ENCODE data around the gene GATB.
"Not testable (repeated sequence)": the region's sequence is repeated elsewhere in the genome, so short reads cannot be mapped to it uniquely, and the experiment has no call there.

The GATB gene

GRCh38 chr4:151743894-151744293, 16.9 kb downstream of the GATB start:
- Histone ChIP-seq H3F3A (ENCODE audit: insufficient read depth) (no peaks in the 10 kb centered on the region), H2AFZ (ENCODE audit: low read depth, low read length, severe bottlenecking) (no peak overlapping the region), H3K4me3 (ENCODE audit: insufficient read depth, low read length, poor library complexity, severe bottlenecking) (no peak overlapping the region), H3K9me3 (ENCODE audit: insufficient read depth, low read length) (no peaks in the 10 kb centered on the region), H3K27me3 (ENCODE audit: low read length) (no peaks in the 10 kb centered on the region), H3K9ac (ENCODE audit: low read length) (no peak overlapping the region), H3K79me2 (ENCODE audit: insufficient read depth, low read length) (no peaks in the 10 kb centered on the region), H4K20me1 (ENCODE audit: low read depth, low read length) (no peaks in the 10 kb centered on the region), H3K4me2 (ENCODE audit: low read depth, low read length, poor library complexity, severe bottlenecking) (no peak overlapping the region), H3K36me3 (ENCODE audit: low read length) (no peaks in the 10 kb centered on the region), H3K9me2 (replicated peaks; ENCODE audit: insufficient read depth, low read length) (no peaks in the 10 kb centered on the region), H3K27ac (ENCODE audit: low read depth, low read length) (no peak overlapping the region)
- TF ChIP-seq CTCF (IDR thresholded peaks at IDR 0.05; ENCODE audit: insufficient read depth, low read length, poor library complexity, severe bottlenecking) (no peak), EZH2phosphoT487 (conservative IDR thresholded peaks at IDR 0.05; ENCODE audit: low read length) (no peak)

- Histone ChIP-seq H3K27me3 (ENCODE audit: low read length) (no peaks in the 10 kb centered on the region), H3K9ac (ENCODE audit: low read length) (no peak overlapping the region), H3F3A (ENCODE audit: insufficient read depth) (no peaks in the 10 kb centered on the region), H3K27ac (ENCODE audit: low read depth, low read length) (no peak overlapping the region), H3K36me3 (ENCODE audit: low read length) (no peaks in the 10 kb centered on the region), H3K9me2 (replicated peaks; ENCODE audit: insufficient read depth, low read length) (no peaks in the 10 kb centered on the region), H3K9me3 (ENCODE audit: insufficient read depth, low read length) (no peaks in the 10 kb centered on the region), H3K79me2 (ENCODE audit: insufficient read depth, low read length) (no peaks in the 10 kb centered on the region), H2AFZ (ENCODE audit: low read depth, low read length, severe bottlenecking) (no peak overlapping the region), H4K20me1 (ENCODE audit: low read depth, low read length) (no peaks in the 10 kb centered on the region), H3K4me3 (ENCODE audit: insufficient read depth, low read length, poor library complexity, severe bottlenecking) (no peak overlapping the region), H3K4me2 (ENCODE audit: low read depth, low read length, poor library complexity, severe bottlenecking) (no peak overlapping the region)
- no peak for TF ChIP-seq CTCF (IDR thresholded peaks at IDR 0.05; ENCODE audit: insufficient read depth, low read length, poor library complexity, severe bottlenecking)
- TF ChIP-seq EZH2phosphoT487 (conservative IDR thresholded peaks at IDR 0.05; ENCODE audit: low read length), result no peak
Observed at GRCh38 chr4:151743128-151743854, 17.5 kb downstream of the GATB start.

GRCh38 chr4:151738720-151739517, 21.9 kb downstream of the GATB start:
- Histone ChIP-seq H2AFZ (ENCODE audit: low read depth, low read length, severe bottlenecking) (no peak overlapping the region), H3K9me3 (ENCODE audit: insufficient read depth, low read length) (no peaks in the 10 kb centered on the region), H4K20me1 (ENCODE audit: low read depth, low read length) (no peaks in the 10 kb centered on the region), H3K9ac (ENCODE audit: low read length) (no peak overlapping the region), H3K4me2 (ENCODE audit: low read depth, low read length, poor library complexity, severe bottlenecking) (no peak overlapping the region), H3K27ac (ENCODE audit: low read depth, low read length) (no peak overlapping the region), H3K9me2 (replicated peaks; ENCODE audit: insufficient read depth, low read length) (no peaks in the 10 kb centered on the region), H3K36me3 (ENCODE audit: low read length) (no peaks in the 10 kb centered on the region), H3K27me3 (ENCODE audit: low read length) (no peaks in the 10 kb centered on the region), H3F3A (ENCODE audit: insufficient read depth) (no peaks in the 10 kb centered on the region), H3K4me3 (ENCODE audit: insufficient read depth, low read length, poor library complexity, severe bottlenecking) (no peak overlapping the region), H3K79me2 (ENCODE audit: insufficient read depth, low read length) (no peaks in the 10 kb centered on the region)
- TF ChIP-seq EZH2phosphoT487 (conservative IDR thresholded peaks at IDR 0.05; ENCODE audit: low read length), result no peak

- not testable (repeated sequence) for H3K9ac ChIP-seq (ENCODE audit: low read length); H3K4me2 ChIP-seq (ENCODE audit: low read depth, low read length, poor library complexity, severe bottlenecking); H3K36me3 ChIP-seq (ENCODE audit: low read length); H3K9me2 ChIP-seq (replicated peaks; ENCODE audit: insufficient read depth, low read length); H3K4me3 ChIP-seq (ENCODE audit: insufficient read depth, low read length, poor library complexity, severe bottlenecking); H4K20me1 ChIP-seq (ENCODE audit: low read depth, low read length); H3K9me3 ChIP-seq (ENCODE audit: insufficient read depth, low read length); H2AFZ ChIP-seq (ENCODE audit: low read depth, low read length, severe bottlenecking); H3F3A ChIP-seq (ENCODE audit: insufficient read depth); H3K27ac ChIP-seq (ENCODE audit: low read depth, low read length); H3K79me2 ChIP-seq (ENCODE audit: insufficient read depth, low read length); H3K27me3 ChIP-seq (ENCODE audit: low read length)
Observed at GRCh38 chr4:151736852-151737251, 24.0 kb downstream of the GATB start.

Measured in SU-DHL-6 (cell line).